Liver (tissue), 9 donors: ENCODE results near the gene PER1. TPM values are rescaled to one million over a fixed set of nuclear protein-coding genes. Genes with fewer than 3 reads are reported as not detected.

Experiments used
- DNase-seq: peaks from one replicate; pipeline ENCODE4 v3.0.0-alpha.2; 2017; ENCODE audit warnings: low spot score
- H3K27ac ChIP-seq, 2 donors: one replicate each; pipeline ENCODE4 v1.7.0; 2013; ENCODE audit warnings: inconsistent platforms in 2 of 2, low read length in 2 of 2, control low read depth in 1 of 2, low read depth in 1 of 2, mild to moderate bottlenecking in 1 of 2
- H3K27me3 ChIP-seq, 4 donors: one replicate each; pipeline versions ENCODE4 v1.6.1 to v1.7.0; 2013; ENCODE audit warnings: low read length in 3 of 4, inconsistent platforms in 1 of 4, mild to moderate bottlenecking in 1 of 4, moderate library complexity in 1 of 4; ENCODE audit not compliant: control insufficient read depth in 4 of 4, insufficient read depth in 4 of 4
- H3K36me3 ChIP-seq, 4 donors: one replicate each; pipeline versions ENCODE4 v1.6.1 to v1.7.0; 2013; ENCODE audit warnings: low read length in 3 of 4, mild to moderate bottlenecking in 3 of 4, low read depth in 1 of 4, moderate library complexity in 1 of 4; ENCODE audit not compliant: control insufficient read depth in 4 of 4, insufficient read depth in 3 of 4
- H3K4me1 ChIP-seq, 4 donors: one replicate each; pipeline versions ENCODE4 v1.6.1 to v1.7.0; 2013; ENCODE audit warnings: low read length in 3 of 4, mild to moderate bottlenecking in 3 of 4, moderate library complexity in 1 of 4; ENCODE audit not compliant: control insufficient read depth in 4 of 4, insufficient read depth in 4 of 4
- H3K4me3 ChIP-seq, 3 donors: one replicate each; pipeline versions ENCODE4 v1.6.1 to v1.7.0; 2013; ENCODE audit warnings: low read length in 3 of 3, control low read depth in 1 of 3, low read depth in 1 of 3, mild to moderate bottlenecking in 1 of 3
- H3K9ac ChIP-seq, 2 donors: one replicate each; pipeline ENCODE4 v1.7.0; 2013; ENCODE audit warnings: low read length in 2 of 2, mild to moderate bottlenecking in 2 of 2, moderate library complexity in 2 of 2, control low read depth in 1 of 2, low read depth in 1 of 2
- H3K9me3 ChIP-seq, 4 donors: one replicate each; pipeline versions ENCODE4 v1.6.1 to v1.7.0; 2013; ENCODE audit warnings: low read length in 3 of 4; ENCODE audit not compliant: control insufficient read depth in 4 of 4
- ATF3 ChIP-seq: IDR thresholded peaks from 2 replicates; pipeline ENCODE4 v1.6.1; 2016; ENCODE audit warnings: antibody characterized with exemption
- FOXA2 ChIP-seq: IDR thresholded peaks from 2 replicates; pipeline ENCODE4 v1.6.1; 2016; ENCODE audit warnings: antibody characterized with exemption
- GABPA ChIP-seq, 2 donors: IDR thresholded peaks in 1 of 2; conservative IDR thresholded peaks in 1 of 2; 2 replicates each; pipeline ENCODE4 v1.6.1; 2016; ENCODE audit warnings: antibody characterized with exemption in 2 of 2, mild to moderate bottlenecking in 1 of 2, moderate library complexity in 1 of 2
- HNF4G ChIP-seq: IDR thresholded peaks from 2 replicates; pipeline ENCODE4 v1.6.1; 2016; ENCODE audit warnings: antibody characterized with exemption
- JUND ChIP-seq, 2 donors: IDR thresholded peaks; 2 replicates each; pipeline ENCODE4 v1.6.1; 2016; ENCODE audit warnings: antibody characterized with exemption in 2 of 2
- MAX ChIP-seq: IDR thresholded peaks from 2 replicates; pipeline ENCODE4 v1.6.1; 2016; ENCODE audit warnings: antibody characterized with exemption
- RAD21 ChIP-seq, 2 donors: IDR thresholded peaks; 2 replicates each; pipeline ENCODE4 v1.6.1; 2016; ENCODE audit warnings: antibody characterized with exemption in 2 of 2, mild to moderate bottlenecking in 2 of 2
- REST ChIP-seq: IDR thresholded peaks from 2 replicates; pipeline ENCODE4 v1.6.1; 2016; ENCODE audit warnings: antibody characterized with exemption, mild to moderate bottlenecking
- SP1 ChIP-seq: IDR thresholded peaks from 2 replicates; pipeline ENCODE4 v1.6.1; 2018; ENCODE audit warnings: antibody characterized with exemption, mild to moderate bottlenecking
- TAF1 ChIP-seq: conservative IDR thresholded peaks from 2 replicates; pipeline ENCODE4 v1.6.1; 2016; ENCODE audit warnings: antibody characterized with exemption, mild to moderate bottlenecking
- ZBTB33 ChIP-seq: IDR thresholded peaks from 2 replicates; pipeline ENCODE4 v1.6.1; 2016; ENCODE audit warnings: antibody characterized with exemption
- WGBS: extraction: QIAGEN DNeasy Blood & Tissue Kit; methylation state at CpG from one replicate; pipeline ENCODE4 v1.1.7; 2013; 5-methylcytosine and 5-hydroxymethylcytosine counted together
- polyA plus RNA-seq, 2 donors: library from polyadenylated mRNA; stranded (reverse) in 1 of 2; unstranded in 1 of 2; fragments of 200-250 nt in 1 of 2; fragments of >200 nt in 1 of 2; fragmentation: Nextera tagmentation in 1 of 2; extraction: Ambion mirVana in 1 of 2; gene quantifications; one replicate each; pipeline versions ENCODE4 v1.2.1 to v1.2.3, GENCODE V29; 2013 to 2015
- total RNA-seq, 2 donors: library from RNA; depleted of rRNA; stranded (reverse); fragments of >200 nt; gene quantifications; one replicate each; pipeline ENCODE4 v1.2.3, GENCODE V29; 2014
- donor health status: healthy.
- donor health status: healthy.
- donor health status: healthy.
- donor health status: healthy.
- donor health status: healthy.

The PER1 gene
- total and polyA plus RNA-seq, 4 donors = 10.1 to 71.6 (median 29.7) TPM

- TF ChIP-seq ZBTB33 = no peak
These were observed 20.3 kb downstream of the PER1 start (continued) for GRCh38 chr17:8131844-8132441.

GRCh38 chr17:8128125-8128784 is 23.9 kb downstream of the PER1 start:
- DNase-seq = no peak
- Histone ChIP-seq H3K9ac (no peak overlapping the region), H3K36me3 (no peaks in the 10 kb centered on the region), H3K27me3 (peaks cover 2 to 9% (median 5%) of the 10 kb centered on the region in 4 donors), H3K4me3 (no peak overlapping the region), H3K9me3 (no peaks in the 10 kb centered on the region), H3K27ac (no peak overlapping the region), H3K4me1 (peaks cover 14 to 36% (median 27%) of the 10 kb centered on the region in 4 donors)
- 73% methylated on average over 14 of the region's 14 CpGs for WGBS
- TF ChIP-seq ATF3 (no peak), JUND (IDR thresholded peaks at IDR 0.05) (no peak), SP1 (no peak), GABPA (IDR thresholded peaks at IDR 0.05 in 1 of 2, conservative IDR thresholded peaks at IDR 0.05 in 1 of 2) (no peak), MAX (no peak), REST (no peak)

GRCh38 chr17:8126491-8127066 is 25.6 kb downstream of the PER1 start:
- H3K27me3 ChIP-seq = peaks cover 5 to 16% (median 7%) of the 10 kb centered on the region in 4 donors
- H3K9me3 ChIP-seq = no peaks in the 10 kb centered on the region
- H3K4me1 ChIP-seq = peaks cover 20 to 52% (median 41%) of the 10 kb centered on the region in 4 donors
- H3K27ac ChIP-seq = no peak overlapping the region
- TF ChIP-seq HNF4G (no peak), FOXA2 (no peak), GABPA (IDR thresholded peaks at IDR 0.05 in 1 of 2, conservative IDR thresholded peaks at IDR 0.05 in 1 of 2) (no peak), ATF3 (no peak), RAD21 (IDR thresholded peaks at IDR 0.05) (no peak), TAF1 (no peak)
- peak overlapping the region in 1 of 2 donors; percentile 47 for H3K9ac ChIP-seq
- H3K4me3 ChIP-seq = peak overlapping the region in 1 of 3 donors; percentile 45
- 2% methylated on average over 45 of the region's 45 CpGs for WGBS
- H3K36me3 ChIP-seq = no peaks in the 10 kb centered on the region
- no peak for DNase-seq
